NCI-H345 (cell line): ENCODE results near the gene IFRD2.

Experiments used
- DNase-seq: peaks from one replicate; lab custom pipeline; 2025; lab: John Stamatoyannopoulos, UW

IFRD2 gene

DNA sequence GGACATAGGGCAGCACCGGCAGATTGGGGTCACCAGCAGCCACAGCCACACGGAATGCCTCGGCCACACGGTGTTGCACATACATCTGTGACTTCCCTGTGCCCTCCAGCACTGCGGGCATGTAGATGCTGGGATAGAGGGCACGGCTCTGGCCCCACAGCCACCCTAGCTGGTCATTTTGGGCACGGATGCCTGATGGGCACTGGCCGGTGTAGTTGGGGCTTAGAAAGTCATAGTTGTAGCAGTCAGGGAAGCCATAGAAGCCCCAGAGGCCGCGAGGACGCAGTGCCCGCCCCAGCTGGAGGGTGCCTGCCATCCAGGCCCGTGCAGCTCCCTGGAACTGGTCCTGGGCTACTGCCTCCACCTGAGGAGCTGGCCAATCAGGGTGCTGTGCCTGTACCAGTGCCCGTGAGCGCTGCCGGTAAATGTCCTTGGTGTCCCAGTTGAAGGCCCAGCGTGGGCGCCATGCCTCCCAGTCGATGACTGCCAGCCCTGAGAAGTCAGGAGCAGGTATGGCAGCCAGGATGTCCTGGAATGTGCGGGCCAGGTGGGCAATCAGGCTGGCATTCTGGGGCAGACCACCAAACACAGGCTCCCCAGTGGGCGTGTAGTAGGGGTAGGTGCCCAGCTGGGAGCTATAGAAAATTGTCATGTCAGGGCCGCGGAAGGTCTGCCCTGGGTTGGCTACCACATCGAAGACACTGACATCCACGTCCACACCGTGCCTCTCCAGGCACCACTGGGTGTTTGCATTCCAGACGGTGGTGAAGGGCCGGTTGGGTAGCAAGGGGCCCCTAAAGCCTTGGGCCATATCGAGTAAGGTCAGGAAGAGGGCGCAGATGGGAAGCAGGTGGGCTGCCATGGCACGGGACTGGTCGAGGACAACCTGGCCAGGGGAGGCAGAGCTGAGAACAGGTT lies 10.1 kb upstream of the IFRD2 start:
- DNase-seq, result no peak

DNA sequence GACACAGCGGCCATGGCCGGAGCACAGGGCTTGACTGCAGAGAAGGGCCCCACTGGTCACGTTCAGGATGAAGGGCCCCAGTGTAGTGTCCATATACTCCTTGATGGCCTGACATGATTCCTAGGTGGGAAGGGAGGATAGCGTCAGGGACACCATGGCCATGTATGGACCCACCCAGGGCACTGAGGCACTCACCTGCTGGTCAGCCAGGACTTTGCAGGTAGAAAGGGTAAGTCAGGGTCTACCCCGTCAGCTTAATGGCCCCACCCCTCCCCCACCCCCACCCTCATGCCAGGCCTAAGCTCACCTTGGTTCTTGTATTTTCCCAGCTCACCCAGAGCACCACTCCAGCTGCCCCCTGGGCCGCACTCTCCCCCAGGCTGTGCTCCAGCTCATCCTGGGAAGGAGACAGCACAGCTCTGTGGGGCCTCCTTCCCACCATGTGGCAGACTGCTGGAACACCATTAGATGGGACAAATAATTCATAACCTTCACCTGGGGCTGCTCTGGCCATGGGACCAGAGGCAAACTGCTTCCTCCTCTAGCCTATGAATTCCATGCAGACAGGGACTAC lies 8.5 kb upstream of the IFRD2 start:
- DNase-seq, result no peak

DNA sequence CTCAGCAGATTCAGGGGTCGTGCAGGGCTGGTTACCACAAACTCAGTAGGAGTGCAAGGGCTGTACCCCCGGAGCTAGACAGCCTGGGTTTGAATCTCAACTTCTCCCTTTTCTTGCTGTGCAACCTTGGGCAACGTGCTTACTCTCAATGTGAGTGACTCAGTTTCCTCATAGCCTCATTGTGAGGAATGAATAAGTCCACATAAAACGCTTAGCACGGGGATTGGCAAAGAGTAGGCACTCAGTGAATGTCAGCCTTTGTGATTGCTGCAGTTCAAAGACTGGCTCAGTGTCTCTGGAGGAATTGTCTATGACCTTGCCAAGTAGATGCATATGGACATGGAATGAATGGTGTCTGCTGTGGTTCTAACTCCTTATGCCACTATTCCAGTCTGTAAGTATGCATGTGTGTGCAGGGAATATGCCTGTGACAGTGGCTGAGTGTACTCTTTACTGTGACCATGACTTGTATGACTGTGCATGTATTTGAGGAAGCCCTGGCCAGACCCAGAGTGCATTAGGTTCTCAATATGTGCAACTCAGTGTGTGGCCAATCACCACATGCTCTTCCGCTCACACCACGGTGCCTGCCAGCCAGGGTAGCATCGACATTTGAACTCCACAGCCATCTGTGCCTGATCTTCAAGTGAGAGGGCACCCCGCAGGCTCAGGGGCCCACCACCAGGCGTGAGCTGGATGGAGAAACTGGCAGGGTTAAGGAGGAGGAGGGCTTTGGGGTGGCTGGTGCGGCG lies 7.9 kb upstream of the IFRD2 start:
- no peak for DNase-seq

DNA sequence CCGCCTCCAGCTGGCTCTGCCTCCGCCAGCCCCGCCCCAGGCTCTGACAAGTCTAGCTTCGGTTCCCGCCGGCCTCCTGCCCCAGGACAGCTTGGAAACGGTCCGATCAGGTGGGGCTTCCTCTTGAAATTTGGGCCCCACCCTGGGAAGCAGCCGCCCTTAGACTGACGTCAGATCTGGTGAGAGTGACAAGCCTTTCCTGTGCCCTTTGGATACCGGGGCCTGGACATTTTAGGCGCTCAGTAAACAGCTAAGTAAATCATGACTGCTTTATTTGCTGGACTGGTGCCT lies 7.4 kb upstream of the IFRD2 start:
- DNase-seq, result no peak

DNA sequence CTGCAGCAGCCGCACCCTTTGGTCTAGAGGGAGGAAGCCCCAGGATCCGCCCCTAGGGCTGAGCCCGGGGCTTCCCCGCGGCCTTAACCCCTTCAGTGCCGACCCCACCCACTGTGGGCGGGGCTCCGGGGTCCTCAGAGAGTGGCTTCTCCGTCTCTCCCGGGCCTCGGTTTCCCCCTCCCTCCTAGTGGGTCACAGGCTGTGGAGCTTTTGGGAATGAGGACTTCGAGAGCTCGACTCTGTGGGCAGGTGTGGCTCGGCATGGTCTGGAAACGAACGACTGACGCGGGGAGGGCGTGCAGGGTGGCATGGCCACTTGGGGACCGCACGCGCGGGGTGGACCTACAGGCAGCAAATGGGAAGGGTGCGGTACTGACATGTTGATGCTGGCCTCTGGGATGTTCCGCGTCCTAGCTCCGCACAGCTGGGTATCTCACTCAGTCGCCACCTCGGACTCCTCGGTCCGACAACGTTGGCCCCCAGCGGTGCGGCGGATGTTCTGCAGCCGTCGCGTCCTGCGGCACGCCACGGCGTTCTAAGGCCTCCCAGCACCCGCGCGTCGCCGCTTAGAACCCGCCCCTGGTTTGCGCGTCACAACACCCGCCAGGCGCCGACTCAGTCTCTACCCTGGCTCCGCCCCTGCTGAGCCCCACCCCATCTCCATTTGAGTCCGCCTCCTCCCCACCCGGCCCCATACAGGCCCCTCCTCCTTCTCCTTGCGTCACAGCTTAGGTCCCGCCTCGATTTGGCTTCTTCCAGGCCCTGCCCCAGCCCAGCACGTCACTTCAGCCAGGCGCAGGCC lies 6.8 kb upstream of the IFRD2 start, which contains the start of the genes HYAL3 and NAA80:
Gene HYAL3, minus strand, starts transcription at position 570 of the 802 bp plus-strand sequence. CDS start 3,803 bp downstream, outside the sequence.
Gene NAA80, minus strand, starts transcription at position 570 of the 802 bp plus-strand sequence. CDS start 1,942 bp downstream, outside the sequence.
- peak; percentile 97 for DNase-seq

DNA sequence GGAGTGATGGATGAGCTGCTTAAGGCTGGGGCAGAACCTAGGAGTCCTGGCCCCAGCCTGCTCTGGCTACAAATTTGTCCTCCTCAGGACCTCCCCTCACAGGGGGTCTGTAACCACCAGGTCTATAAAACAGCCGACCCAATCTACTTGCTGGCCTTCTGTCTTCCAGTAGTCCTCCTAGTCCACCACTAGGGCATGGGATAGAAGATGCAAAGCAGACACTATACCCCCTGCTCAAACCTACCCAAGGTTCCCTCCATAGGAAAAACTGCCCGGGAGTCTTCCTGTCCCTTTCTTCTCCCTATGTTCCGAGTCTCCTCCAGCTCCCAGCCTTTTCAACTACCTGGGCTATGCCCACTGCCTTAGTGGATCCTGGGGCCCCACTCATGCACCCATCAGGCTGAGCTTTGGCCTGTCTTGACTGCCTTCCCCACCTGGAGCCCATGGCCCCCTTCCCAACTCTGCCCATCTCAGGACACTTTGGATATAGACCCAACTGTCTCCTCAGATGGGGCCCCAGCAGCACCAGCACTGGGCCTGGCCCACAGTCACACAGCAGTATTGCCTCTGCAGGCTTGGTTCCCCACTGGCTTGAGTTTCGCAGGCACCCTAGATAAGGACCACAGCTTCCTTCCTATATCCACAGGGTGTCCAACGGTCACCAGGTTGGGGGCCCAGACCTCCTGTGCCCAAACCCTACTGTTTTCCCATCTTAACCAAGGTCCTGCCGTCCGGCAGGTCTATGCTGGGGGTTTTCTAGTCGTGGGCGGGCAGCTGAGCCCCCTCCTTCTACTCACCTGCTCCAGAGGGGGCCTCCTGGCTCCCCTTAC lies 5.9 kb upstream of the IFRD2 start:
- no peak for DNase-seq

DNA sequence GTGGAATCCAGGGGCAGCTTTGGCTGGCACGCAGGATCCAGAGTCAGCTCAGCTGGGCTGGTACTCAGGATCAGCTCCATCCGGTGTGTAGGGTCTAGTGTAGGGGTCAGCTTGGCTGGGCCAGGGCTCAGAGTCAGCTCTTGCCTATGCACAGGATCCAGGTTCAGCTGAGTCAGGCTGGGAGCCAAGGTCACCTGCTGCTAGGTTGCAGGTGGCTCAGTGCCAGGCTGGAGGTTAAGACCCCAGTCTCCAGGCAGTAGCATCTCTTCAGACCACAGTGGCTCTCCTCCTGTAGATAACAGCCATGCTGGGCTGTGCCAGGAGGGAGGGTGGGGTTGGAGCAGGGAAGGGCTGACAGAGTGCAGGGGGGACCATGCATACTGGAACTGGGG lies 5.2 kb upstream of the IFRD2 start:
- no peak for DNase-seq

DNA sequence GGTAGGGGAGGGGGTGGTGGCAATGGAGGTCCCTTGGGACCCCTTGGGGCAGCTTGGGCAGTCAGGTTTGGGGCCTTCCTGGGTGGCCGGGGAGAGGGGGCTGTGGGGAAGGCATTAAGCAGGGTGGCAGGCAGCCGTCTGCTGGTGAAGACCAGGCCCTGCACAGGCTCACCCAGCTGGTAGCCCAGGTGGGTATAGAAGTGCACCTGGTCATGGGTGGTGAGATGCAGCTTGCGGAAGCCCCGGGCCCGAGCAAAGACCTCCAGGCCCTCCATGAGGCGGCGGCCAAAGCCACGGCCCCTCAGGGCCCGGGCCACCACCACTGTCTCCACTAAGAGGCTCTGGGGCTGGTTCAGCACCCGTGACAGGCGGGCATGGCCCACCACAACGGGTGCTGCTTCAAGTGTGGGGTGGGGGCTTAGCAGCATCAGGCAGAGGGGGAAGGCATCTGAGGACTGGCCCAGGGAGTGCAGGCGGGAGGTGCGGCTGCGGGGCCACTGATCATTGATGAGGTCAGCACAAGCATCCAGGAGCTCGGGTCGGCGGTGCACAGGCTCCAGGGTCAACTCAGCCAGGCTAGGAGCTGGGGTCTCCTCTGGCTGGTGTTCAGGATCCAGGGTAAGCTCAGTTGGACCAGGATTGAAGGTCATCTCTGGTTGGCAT lies 4.6 kb upstream of the IFRD2 start:
- no peak for DNase-seq

DNA sequence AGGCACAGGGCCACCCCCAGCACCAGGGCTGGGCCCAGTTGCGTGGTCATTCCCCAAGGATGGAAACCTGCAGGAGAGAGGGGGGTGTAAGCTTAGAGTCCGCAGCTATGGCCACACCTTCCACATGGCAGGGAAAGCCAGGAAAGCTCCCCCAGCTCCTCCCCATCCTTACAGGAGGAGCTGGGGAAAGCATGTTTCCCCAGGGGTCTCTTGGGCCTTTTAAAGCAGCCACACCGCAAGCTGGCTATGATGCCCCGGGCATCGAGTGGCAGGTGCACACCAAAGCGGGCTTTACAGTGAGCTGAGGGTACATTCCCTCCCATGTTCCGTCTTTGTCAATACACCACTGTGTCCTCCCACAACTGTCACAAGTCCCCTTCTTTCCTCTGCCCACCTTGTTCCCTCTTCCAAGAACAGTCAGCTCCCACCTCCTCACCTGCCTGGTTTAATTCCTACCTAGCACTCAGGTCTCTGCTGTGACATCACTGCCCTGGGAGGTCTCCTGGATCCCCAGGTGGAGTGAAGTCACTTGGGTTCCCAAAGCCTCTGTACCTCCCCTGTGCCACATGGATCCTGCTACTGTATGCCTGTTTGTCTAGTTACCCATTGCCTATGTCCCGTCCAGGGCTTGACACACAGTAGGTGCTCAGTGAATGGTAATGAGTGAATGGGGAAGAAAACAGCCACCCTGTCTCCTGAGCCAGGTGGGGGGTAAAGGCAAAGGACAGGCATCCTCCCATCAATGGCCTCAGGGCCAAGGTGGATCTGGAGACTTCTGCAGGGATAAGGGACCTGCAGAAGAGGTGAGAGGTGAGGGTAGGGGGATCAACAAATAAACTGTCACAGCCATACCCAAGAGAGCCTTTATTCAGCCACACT lies 3.6 kb upstream of the IFRD2 start:
- no peak for DNase-seq

DNA sequence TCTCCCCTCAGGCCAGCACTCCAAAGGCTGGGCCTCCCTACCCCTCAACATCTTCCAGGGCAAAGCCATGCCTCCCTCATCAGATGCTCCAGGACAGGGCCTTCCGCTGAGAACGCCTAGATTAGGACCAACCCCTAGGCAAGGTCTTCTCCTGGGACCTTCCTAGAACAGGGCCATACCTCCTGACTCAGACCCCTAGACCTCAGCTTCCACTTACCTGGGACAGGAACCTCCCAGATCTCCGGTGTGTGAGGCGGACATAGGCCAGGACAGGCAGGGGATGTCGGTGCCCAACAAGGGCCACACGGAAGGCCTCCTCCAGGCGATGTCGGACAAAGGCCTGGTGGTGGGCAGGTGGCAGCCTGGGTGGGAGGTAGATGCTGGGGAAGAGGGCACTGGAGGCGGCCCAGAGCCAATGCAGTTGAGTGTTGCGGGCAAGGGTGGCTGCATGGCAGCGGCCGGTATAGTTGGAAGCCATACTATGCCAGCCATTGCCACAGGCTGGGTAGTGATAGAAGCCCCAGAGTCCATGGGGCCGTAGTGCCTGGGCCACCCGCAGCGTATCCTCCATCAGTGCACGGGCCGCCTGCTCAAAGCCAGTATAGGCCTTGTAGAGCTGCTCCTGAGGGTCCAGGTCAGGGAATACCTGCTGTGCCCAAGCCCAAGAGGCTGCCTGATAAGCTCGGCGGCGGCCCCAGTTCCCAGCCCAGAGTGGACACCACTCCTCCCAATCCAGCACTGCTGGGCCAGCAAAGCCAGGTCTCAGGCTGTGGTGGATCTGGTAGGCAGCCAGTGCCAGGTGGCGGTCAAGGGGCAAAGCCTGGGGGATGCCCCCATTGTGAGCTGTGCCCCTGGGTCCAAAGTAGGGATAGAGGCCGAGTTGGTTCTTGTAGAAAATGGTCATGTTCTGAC lies 2.5 kb upstream of the IFRD2 start:
- no peak for DNase-seq

DNA sequence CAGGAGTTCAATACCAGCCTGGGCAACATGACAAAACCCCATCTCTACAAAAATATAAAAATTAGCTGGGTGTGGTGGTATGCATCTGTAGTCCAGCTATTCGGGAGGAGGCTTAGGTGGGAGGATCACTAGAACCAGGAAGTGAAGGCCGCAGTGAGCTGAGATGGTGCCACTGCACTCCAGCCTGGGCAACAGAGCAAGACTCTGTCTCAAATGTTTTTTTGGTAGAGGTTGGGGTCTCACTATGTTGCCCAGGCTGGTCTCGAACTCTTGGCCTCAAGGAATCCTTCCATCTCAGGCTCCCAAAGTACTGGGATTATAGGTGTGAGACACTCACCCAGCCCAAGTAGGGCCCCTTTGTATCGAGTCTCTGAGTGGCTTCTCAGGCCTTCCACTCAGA lies 1.9 kb upstream of the IFRD2 start:
- no peak for DNase-seq

DNA sequence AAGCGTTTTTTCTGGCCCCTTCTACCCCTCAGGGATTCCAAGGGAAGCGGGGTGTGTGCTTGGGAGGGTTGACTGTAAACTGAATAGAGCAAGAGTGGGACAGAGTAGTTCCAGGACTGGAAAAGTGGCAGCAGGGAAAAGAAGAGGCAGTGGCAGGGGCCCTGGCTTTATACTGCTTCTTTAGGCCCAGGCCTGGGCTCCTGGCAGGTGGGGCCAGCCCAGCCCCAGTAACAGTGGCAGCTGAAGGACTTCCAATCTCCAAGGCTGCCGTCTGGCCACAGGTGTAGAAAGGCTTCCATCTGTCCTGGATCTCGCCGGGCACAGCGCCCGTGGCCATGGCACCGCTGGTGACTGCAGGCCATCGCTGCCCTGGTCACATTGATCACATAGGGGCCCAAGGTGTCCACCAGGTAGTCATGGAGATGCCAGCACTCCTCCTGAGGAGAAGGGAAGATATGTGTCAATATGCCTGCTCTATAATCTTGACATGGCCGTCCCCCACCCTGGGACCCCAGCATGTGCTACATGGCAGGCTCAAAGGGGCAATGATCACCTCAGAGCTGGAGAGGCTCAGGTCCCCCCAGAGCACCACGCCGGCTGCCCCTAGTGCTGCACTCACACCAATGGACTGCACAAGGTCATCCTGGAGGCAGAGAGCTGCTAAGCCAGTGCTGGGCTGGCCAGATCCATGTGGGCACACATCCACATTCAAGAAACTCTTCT lies 1.0 kb upstream of the IFRD2 start:
- no peak for DNase-seq

DNA sequence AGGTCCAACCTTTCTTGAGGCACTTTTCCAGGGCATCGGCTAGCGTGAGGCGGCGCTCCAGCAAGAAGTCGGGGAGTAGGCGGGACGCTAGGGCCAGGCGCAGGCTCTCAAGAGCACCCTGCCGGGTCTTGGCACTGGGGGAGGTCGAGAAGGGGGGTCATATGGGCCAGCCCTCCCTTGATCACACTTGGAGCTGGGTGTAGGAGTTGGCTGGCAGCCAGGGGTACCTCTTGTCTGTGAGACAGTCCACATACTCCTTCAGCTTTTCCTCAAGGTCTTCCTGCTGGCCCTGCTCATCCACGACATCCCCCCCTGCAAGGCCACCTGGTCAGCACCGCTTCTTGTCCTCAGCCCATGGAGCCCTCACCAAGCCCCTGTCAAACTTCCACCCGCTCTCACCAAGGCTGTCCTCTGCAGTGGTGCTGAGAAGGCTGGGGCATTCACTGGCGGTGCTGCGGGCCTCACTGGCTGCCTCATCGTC lies 2.0 kb downstream of the IFRD2 start:
- DNase-seq, result no peak

DNA sequence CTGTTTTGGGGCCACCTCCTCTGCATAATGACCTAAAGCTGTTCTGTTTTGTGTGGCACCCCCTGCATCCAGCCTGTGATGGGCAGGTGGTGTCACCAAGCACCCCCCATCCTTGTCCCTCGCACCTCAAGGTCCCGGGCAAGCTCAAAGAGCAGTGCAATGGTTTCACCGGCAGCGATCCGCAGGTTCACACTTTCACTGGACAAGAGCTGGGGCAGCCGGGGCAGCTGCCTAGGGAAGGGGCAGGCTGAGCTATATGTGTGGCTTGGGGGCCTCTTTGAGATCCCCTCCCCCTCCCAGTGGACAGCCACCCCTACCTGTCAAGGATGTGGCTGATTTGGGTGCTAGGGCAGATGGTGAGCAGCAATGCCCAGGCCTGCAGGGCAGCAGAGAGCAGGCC lies 3.1 kb downstream of the IFRD2 start:
- DNase-seq, result no peak

DNA sequence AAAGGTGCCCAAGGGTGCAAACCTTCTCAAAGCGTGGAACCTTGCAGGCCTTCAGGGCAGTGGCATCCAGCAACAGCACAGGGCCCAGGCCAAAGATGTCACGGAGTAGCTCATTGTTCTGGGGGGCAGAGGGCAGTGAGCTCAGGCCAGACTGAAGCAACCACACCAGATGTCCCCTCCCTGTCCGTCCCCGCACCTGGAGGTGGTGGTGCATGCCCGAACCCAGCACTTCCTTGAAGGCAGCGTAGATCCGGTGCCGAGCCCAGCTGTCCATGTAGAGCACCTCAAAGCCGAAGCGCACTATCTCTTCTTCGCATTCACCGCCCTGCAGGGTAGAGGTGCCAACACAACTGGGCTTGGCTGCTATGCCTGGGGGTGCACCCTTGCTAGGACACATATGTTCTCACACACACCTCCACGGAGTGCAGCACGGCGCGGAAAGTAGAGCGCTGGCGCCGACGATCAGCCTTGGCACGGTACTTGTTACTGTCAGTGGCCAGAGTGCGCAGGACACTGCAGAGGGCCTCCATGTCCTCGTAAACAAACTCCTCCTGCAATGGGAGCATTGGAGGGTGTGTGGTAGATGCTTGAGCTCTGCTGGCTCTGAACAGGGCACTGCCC lies 3.7 kb downstream of the IFRD2 start:
- DNase-seq, result no peak

DNA sequence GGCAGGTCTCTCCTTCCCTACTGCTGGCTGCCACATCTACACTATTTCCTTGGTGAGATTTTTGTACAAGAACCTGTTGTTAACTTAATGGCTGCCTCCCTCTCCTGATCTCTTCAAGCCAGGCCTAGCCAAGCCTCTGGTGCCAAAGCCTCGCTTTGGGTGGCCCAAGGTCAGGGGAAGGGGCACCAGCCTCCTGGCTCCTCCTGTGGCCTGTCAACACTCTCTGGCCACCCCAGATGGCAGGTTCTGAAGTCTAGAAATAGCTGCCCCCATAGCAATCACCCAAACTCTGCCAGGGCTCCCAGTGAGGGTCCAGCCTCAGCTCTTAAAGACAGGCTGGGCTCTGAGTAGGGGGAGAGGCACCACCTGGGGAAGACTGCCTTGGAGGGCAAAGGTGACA lies 5.0 kb downstream of the IFRD2 start:
- DNase-seq, result no peak
